GM21390 (cell line): ENCODE data around the gene SMAD3.
"Not testable (repeated sequence)": the region's sequence is repeated elsewhere in the genome, so short reads cannot be mapped to it uniquely, and the experiment has no call there.

Experiments used
- ATAC-seq: cut with Tn5 transposase; IDR thresholded peaks from one replicate; pipeline ENCODE4 v1.9.1; 2021; ENCODE audit not compliant: unreplicated experiment

Gene SMAD3

GRCh38 chr15:67138891-67139855, 73.8 kb downstream of the SMAD3 start:
- no peak for ATAC-seq

GRCh38 chr15:67140078-67140833, 74.9 kb downstream of the SMAD3 start:
- ATAC-seq: peak; percentile 60

- ATAC-seq: no peak
These were observed 76.8 kb downstream of the SMAD3 start for GRCh38 chr15:67142092-67142766.

- no peak for ATAC-seq
These were observed 77.3 kb downstream of the SMAD3 start for GRCh38 chr15:67142767-67143100.

- no peak for ATAC-seq
These were observed 78.2 kb downstream of the SMAD3 start for GRCh38 chr15:67143646-67144045.

GRCh38 chr15:67144609-67145311, 79.4 kb downstream of the SMAD3 start:
- no peak for ATAC-seq

GRCh38 chr15:67145312-67145610, 79.9 kb downstream of the SMAD3 start:
- ATAC-seq: no peak

GRCh38 chr15:67145710-67146109, 80.3 kb downstream of the SMAD3 start:
- no peak for ATAC-seq

GRCh38 chr15:67146234-67146633, 80.8 kb downstream of the SMAD3 start:
- no peak for ATAC-seq

GRCh38 chr15:67146875-67147381, 81.5 kb downstream of the SMAD3 start:
- no peak for ATAC-seq

- ATAC-seq: no peak
These were observed 82.1 kb downstream of the SMAD3 start for GRCh38 chr15:67147396-67147949.

GRCh38 chr15:67148196-67148701, 82.8 kb downstream of the SMAD3 start:
- no peak for ATAC-seq

GRCh38 chr15:67149068-67149772, 83.8 kb downstream of the SMAD3 start:
- no peak for ATAC-seq

- no peak for ATAC-seq
These were observed 84.3 kb downstream of the SMAD3 start for GRCh38 chr15:67149773-67150022.

- ATAC-seq: no peak
These were observed 84.8 kb downstream of the SMAD3 start for GRCh38 chr15:67150023-67150860.

GRCh38 chr15:67152429-67152828, 87.0 kb downstream of the SMAD3 start:
- ATAC-seq: no peak

- ATAC-seq: not testable (repeated sequence)
These were observed 87.6 kb downstream of the SMAD3 start for GRCh38 chr15:67153044-67153443.

- ATAC-seq: no peak
These were observed 88.8 kb downstream of the SMAD3 start for GRCh38 chr15:67154249-67154648.

GRCh38 chr15:67156426-67156825, 91.0 kb downstream of the SMAD3 start:
- ATAC-seq: no peak
